IMR-90 (cell line): ENCODE results near the gene COPZ2.

Experiments
- BHLHE40 ChIP-seq: fragments of 150-350 bp; IDR thresholded peaks from 2 replicates; pipeline ENCODE4 v1.6.1; 2016; ENCODE audit warnings: mild to moderate bottlenecking, low read depth, low read length
- CTCF ChIP-seq: conservative IDR thresholded peaks from 2 replicates; pipeline ENCODE4 v1.5.1; 2012; ENCODE audit warnings: mild to moderate bottlenecking, low read depth, low read length, improper control_type of control experiment
- FOS ChIP-seq: fragments of 150-350 bp; IDR thresholded peaks from 2 replicates; pipeline ENCODE4 v1.6.1; 2016; ENCODE audit warnings: low read depth, low read length
- MAFK ChIP-seq: IDR thresholded peaks from 2 replicates; pipeline ENCODE4 v1.6.1; 2012; ENCODE audit warnings: low read depth, low read length, improper control_type of control experiment
- MAZ ChIP-seq: IDR thresholded peaks from 2 replicates; pipeline ENCODE4 v1.6.1; 2012; ENCODE audit warnings: low read depth, mild to moderate bottlenecking, low read length, improper control_type of control experiment, moderate library complexity, borderline replicate concordance
- MXI1 ChIP-seq: IDR thresholded peaks from 2 replicates; pipeline ENCODE4 v1.6.1; 2012; ENCODE audit warnings: low read depth, mild to moderate bottlenecking, low read length, moderate library complexity, borderline replicate concordance
- POLR2A ChIP-seq: IDR thresholded peaks from 2 replicates; pipeline ENCODE4 v1.6.1; 2012; ENCODE audit warnings: mild to moderate bottlenecking, low read depth, low read length
- RFX5 ChIP-seq: IDR thresholded peaks from 2 replicates; pipeline ENCODE4 v1.8.0; 2012; ENCODE audit warnings: low read depth, mild to moderate bottlenecking, low read length, moderate library complexity
- USF2 ChIP-seq: fragments of 150-350 bp; IDR thresholded peaks from 2 replicates; pipeline ENCODE4 v1.6.1; 2017; ENCODE audit warnings: mild to moderate bottlenecking, antibody characterized with exemption, low read length, low read depth

GRCh38 chr17:48062273-48062672 lies 24.7 kb upstream of the COPZ2 start:
- TF ChIP-seq CTCF, result no peak
- TF ChIP-seq POLR2A, result no peak
- no peak for TF ChIP-seq FOS
- TF ChIP-seq RFX5, result no peak
- no peak for TF ChIP-seq MAZ
- TF ChIP-seq BHLHE40, result no peak
- no peak for TF ChIP-seq USF2
- no peak for TF ChIP-seq MAFK
- TF ChIP-seq MXI1, result no peak
